NCI-H345 treated with DMSO at 0.1 percent for 48 hours (cell line): ENCODE results near the gene IQSEC1.

Experiments
- DNase-seq: peaks from one replicate; lab custom pipeline; 2025; ENCODE audit not compliant: unreplicated experiment; lab: John Stamatoyannopoulos, UW

Gene IQSEC1

GRCh38 chr3:13050446-13050845 lies 22.8 kb downstream of the IQSEC1 start:
- no peak for DNase-seq

- no peak for DNase-seq
These were observed 23.8 kb downstream of the IQSEC1 start for GRCh38 chr3:13049400-13049799.

DNA sequence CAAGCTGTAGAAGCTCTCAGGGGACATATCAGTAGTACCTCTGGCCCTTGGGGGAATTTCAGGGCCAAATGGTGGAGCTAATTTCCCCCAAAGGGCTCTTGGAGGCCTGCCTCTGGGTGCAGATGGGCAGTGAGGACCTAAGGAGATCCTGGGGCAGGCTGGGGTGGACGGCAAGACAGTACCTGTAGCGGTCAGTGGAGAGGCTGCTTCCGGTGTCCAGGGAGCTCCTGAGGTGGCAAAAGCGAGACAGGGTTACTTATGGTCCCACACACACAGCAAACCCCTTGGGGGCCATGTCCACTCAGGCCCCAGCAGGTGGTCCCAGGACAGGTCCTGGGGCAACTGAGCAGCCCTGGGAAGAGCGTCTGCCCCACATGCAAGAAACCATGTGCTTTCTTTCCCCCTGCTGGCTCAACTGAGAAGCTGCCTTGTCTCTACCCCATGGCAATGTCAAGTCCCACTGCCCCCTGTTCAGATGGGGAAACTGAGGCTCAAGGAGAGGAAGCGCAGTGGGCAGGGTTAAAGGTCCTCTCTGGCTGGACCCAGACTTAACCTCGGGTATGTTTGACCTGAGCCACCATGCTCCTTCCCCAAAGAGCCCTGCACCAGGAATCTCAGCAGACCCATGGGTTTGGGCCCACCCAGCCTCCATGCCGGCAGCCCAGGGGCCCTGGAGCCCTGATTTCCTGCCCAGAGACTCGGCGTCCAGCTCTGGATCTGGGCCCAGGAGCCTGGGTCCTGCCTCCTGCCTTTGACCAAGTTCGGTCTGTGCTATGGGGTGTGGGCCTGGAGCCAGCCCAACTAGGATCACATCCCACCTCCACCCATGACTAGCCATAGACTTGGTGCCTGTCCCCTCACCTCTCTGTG lies 25.7 kb downstream of the IQSEC1 start:
- DNase-seq = no peak

- no peak for DNase-seq
These were observed 26.5 kb downstream of the IQSEC1 start for GRCh38 chr3:13046569-13047274.

DNA sequence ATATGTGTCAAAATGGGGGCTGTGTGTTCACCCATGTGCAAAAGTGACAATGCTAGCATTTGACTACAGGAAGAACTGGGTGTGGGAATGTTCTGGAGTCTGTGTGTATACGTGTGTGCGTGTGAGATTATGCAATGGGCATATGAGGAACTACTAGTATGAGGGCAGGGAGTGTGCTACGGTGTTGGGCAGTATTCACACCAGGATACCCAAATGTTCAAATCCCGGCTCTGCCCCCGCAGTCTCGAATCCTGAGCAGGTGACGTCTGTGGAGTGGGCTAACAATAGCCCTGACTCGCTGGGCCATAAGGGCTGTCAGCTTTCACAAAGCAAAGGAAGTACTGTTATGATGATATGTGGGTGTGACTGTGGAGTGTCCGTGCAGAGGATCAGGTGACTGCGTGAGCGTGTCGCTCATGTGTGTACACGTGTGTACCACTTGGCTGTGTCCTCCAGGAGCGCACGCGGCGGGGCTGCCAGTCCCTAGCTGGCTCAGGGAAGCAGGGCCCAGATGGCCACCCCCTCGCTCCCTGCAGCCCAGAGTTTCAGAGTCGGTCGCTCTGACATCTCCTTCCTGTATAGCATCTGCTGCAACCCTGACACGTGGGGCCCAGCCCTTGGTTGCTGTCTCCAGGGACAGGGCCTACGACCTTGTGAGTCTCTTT lies 27.2 kb downstream of the IQSEC1 start:
- DNase-seq = no peak

- DNase-seq = no peak
These were observed 27.9 kb downstream of the IQSEC1 start for GRCh38 chr3:13045241-13045903.

GRCh38 chr3:13044496-13045240 lies 28.6 kb downstream of the IQSEC1 start:
- no peak for DNase-seq

DNA sequence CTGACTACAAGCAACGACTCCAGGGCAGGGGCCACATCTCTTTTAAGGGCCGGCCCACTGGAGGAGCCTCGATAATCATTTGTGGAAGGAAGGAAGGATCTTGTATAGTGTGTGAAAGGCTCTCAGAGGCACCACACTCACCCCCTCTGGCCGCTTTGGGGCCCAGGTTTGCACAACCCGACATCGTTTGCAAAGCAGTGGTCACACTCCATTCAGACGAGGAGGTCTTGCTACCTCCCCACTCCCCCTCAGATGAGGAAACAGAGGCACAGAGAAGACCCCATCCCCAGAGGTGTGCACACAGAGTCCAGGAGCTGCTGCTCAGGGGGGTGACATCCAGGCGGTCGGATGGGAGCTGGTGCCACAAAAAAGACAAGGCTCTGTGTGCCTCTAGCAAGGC lies 29.6 kb downstream of the IQSEC1 start:
- DNase-seq = no peak

GRCh38 chr3:13042715-13043271 lies 30.4 kb downstream of the IQSEC1 start:
- DNase-seq = no peak

DNA sequence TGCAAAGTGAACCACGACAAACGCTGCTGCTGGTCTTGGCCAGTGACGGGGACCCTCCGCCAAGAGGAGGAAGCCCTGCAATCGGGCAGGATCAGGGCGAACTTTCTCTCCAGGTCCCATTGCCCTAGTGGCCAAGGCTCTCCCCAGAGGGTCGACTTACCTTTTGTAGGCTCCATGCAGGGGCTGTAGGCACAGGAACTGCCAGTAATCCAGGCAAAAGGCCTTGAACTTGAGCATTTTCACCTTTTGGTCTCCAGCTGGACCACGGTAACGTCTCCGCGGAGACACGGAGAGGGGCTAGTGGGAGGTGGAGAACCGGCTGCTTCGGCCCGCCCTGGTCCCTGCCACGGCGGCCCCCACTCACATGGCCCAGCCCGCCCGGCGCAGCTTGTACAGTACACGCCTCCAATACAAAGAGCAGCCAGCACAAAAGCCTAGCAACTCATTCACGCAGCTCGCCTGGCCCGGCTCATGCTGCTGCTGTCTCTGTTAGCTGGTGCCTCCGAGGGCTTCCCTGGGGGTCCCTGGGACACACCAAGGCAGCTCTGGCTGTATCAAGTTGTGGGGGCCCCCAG lies 31.0 kb downstream of the IQSEC1 start:
- no peak for DNase-seq

DNA sequence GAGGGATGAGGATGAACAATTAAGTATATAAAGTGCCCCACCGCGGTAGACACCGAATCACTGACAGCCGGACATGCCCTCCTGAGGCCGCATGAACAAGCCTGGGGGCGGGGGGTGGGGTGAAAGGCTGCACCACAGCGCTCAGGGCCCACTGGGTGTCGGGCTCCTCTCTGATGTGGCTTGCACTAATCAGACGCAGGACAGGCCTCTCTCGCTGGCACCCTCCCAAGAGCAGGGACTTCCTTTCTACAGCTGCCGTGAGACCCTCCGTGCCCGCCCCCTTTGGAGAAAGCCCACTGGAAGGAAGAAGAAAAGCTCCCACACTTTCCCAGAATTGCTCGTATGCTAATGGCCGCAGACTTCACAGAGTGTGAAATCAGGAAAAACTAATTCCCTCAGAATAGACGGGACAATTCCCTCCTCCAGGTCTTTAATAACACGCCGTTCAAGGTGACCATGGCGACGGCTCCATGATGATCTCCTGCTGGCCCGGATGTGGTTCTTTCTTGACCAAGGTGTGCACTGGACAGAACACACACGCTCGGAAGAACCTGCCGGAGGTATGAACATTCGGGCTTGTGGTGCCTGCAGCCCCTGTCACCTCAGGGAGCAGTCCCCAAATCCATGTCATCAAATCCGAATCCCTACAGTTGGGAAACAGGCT lies 32.0 kb downstream of the IQSEC1 start:
- no peak for DNase-seq

DNA sequence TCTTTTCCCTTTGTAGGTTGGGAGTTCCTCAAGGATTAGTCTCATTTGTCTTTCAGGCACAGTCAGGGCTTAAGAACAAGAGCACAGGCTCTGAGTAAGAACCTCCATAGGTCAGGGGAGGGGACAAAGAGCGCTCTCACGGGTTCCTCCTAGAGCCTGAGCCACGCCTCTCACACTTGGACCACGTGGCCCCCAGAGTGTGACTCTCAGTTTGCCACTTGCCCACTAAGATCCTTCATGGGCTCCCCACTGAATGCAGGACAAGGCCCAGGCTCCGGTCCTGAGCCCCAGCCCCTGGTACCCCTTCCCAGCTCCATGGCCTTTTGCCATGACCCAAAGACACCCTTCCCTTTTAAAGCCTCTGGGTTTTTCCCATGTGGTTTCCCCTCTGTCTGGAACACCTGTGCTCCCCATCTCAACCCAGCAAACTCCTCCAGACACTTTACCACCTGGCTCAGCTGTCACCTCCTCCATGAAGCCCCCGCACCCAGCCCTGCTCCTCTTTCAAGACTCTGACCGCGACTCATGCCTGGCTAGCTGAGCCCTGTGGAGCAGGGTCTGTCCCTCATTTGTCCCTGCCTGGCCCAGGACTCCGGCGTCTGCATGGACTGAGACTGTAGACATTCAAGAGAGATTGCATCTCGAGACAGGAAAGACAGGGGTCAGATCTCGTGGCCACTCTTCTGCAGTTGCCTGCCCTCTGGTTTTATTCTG lies 32.7 kb downstream of the IQSEC1 start:
- DNase-seq = no peak

DNA sequence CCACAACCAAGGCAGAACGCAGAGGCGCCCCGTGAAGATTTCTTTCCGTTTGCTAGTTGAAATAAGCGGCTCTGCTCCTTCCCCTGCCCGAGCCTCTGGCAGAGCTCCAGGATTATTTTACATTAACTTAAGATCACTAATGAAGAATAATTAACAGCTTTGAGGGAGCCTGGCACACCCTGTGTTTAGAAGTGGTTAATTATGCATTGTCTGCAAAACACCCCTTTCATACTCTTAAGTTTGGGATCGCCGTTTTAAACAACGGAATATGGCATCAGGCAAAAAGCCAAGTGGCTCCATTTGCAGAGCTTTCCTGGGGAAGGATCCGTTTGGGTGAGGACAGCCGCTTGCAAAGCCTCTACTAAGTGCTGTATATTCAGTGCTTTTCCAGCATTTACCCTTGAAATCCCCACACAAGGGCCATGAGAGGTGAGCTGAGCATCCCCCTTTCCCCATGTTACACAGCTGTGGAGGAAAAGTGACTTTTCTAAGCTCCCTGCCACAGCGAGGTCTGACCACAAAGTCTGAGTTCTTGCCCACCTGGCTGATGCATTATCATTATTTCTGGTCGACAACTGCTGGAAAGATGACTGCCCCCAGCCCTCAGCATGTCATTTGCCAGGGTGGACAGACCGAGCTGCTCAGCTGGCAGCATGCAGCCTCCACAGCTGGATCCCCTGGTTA lies 33.9 kb downstream of the IQSEC1 start:
- no peak for DNase-seq

DNA sequence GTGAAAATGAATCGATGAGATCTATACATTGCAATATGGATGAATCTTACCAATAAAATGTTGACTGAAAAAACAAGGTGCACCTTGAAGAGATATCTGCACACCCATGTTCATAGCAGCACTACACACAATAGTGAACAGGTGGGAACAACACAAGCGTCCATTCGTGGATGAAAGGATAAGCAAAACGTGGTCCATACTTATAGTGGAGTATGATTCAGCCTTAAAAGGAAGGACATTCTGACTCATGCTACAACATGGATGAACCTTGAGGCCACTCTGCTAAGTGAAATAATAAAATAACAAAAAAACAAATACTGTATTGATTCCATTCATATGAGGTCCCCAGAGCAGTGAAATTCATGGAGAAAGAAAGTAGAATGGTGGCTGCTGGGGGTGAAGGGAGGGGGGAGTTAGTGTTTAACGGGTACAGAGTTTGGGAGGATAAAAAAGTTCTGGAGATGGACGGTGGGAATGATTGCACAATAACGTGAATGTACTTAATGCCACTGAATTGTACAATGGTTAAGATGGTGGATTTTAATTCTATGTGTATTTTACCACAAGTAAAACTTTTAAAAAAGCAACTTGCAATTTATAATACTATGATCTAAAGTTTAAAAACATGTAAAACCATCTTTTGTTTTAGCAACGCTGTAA lies 35.6 kb downstream of the IQSEC1 start:
- DNase-seq = no peak

DNA sequence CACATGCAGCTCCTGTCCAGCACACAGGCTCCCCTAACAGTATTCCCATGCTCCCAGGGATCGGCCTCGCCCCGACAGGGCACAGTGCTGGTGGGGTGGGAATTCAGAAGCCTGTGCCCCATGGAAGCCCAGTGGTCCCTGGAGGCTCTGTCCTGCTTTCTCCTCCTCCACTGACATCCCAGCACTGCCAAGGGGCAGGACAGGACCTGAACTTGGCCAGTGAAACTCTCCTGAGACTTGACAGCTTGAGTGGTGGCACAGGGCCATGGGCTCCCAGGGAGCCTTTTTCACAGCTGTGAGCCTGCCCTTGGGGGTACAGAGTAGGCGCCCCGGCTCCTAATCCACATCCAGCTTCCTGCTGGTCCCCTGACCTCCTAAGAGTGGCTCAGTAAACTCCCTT lies 38.4 kb downstream of the IQSEC1 start:
- no peak for DNase-seq

GRCh38 chr3:13034109-13034800 lies 39.0 kb downstream of the IQSEC1 start:
- no peak for DNase-seq

DNA sequence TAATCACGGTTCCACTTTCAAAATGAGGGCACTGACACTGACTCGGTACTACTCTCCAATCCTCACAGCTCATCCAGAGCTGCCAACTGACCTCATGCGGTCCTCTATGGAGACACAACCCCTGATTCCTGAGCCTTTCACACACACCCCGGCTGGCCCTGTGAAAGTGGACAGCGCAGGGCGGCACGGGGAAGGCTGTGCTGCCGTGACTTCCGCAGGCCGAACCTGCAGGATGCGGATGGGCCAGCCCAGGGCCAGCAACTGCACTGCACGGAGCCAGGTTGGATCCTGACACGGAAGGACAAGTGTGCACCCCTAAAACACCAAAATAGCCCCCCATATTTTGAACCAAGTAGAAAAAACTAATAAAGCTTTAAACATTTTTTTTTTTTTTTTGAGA lies 41.0 kb downstream of the IQSEC1 start:
- DNase-seq = no peak
